ENCODE data around the gene PLBD2. TPM values are rescaled to one million over a fixed set of nuclear protein-coding genes. Genes with fewer than 3 reads are reported as not detected.

PLBD2 gene
- total and polyA plus RNA-seq, 8 donors = 2.7 to 32.4 (median 8.2) TPM

DNA sequence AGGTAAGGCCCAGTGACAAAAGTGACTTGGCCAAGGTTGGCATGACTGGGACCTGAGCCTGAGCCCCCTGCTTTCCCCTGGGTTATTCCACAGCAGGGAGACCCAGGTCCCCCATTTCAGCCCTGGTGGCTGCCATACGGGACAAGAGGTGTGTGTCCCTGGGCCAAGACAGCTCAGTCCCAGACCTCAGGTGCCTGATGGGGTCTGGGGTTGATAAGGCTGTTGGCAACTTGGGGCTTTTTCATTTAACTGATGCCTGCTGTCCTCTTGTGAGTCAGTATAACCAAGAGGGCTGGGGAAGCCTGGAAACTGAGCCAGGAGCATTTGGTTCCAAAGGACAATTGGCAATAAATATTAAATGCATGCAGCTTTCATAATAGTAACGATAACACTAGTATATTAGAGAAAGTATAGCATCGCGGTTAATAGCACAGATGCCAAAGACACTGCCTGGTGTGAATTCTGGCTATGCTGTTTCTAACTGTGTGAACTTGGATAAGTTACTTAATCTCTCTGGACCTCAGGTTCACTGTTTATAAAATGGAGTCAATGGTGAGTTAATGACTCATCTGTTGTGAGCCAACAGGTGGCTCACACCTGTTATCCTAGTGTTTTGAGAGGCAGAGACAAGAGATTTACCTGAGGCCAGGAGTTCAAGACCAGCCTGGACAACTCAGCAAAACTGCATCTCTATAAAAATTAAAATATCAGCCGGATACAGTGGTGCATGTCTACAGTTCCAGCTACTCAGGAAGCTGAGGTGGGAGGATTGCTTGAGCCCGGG, 64.7 kb downstream of the PLBD2 start:
- DNase-seq = no peak
- Histone ChIP-seq H3K36me3 (no peaks in the 10 kb centered on the region), H3K4me1 (peaks cover 0 to 21% (median 14%) of the 10 kb centered on the region in 4 donors), H3K9me3 (no peaks in the 10 kb centered on the region), H3K4me3 (peak overlapping the region; percentile 41 to 57 (median 56)), H3K27me3 (peaks cover 0 to 15% (median 0%) of the 10 kb centered on the region in 3 donors), H3K27ac (peak overlapping the region; percentile 65 to 80 (median 74))
- TF ChIP-seq POLR2A (IDR thresholded peaks at IDR 0.05) (no peak), EP300 (IDR thresholded peaks at IDR 0.05) (no peak), POLR2AphosphoS5 (IDR thresholded peaks at IDR 0.05) (no peak)
- TF ChIP-seq, protein P1, sequence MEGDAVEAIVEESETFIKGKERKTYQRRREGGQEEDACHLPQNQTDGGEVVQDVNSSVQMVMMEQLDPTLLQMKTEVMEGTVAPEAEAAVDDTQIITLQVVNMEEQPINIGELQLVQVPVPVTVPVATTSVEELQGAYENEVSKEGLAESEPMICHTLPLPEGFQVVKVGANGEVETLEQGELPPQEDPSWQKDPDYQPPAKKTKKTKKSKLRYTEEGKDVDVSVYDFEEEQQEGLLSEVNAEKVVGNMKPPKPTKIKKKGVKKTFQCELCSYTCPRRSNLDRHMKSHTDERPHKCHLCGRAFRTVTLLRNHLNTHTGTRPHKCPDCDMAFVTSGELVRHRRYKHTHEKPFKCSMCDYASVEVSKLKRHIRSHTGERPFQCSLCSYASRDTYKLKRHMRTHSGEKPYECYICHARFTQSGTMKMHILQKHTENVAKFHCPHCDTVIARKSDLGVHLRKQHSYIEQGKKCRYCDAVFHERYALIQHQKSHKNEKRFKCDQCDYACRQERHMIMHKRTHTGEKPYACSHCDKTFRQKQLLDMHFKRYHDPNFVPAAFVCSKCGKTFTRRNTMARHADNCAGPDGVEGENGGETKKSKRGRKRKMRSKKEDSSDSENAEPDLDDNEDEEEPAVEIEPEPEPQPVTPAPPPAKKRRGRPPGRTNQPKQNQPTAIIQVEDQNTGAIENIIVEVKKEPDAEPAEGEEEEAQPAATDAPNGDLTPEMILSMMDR (IDR thresholded peaks at IDR 0.05) = no peak
- 71 to 86% (median 84%) methylated on average over 6 of the region's 6 CpGs for WGBS, 5 donors
- intact Hi-C loops (cut with DNase I; ENCODE audit: low total_unique reads) = no loop called here

- Histone ChIP-seq H3K27ac (no peak overlapping the region), H3K27me3 (peaks cover 0 to 26% (median 0%) of the 10 kb centered on the region in 3 donors), H3K36me3 (no peaks in the 10 kb centered on the region), H3K9me3 (no peaks in the 10 kb centered on the region), H3K4me3 (no peak overlapping the region), H3K4me1 (peaks cover 0 to 21% (median 14%) of the 10 kb centered on the region in 4 donors)
- 72 to 93% (median 89%) methylated on average over 1 of the region's 1 CpG for WGBS, 5 donors
- TF ChIP-seq, protein P1 (IDR thresholded peaks at IDR 0.05) = no peak
- TF ChIP-seq EP300 (IDR thresholded peaks at IDR 0.05) (no peak), POLR2A (IDR thresholded peaks at IDR 0.05) (no peak), POLR2AphosphoS5 (IDR thresholded peaks at IDR 0.05) (no peak)
- intact Hi-C loops (cut with DNase I; ENCODE audit: low total_unique reads) = no loop called here
- DNase-seq = no peak
Measured at GRCh38 chr12:113424456-113424855, 66.1 kb downstream of the PLBD2 start.

- TF ChIP-seq, protein P1 (IDR thresholded peaks at IDR 0.05) = peak in 5 of 7 experiments; percentile 53 to 90 (median 73)
- TF ChIP-seq POLR2AphosphoS5 (IDR thresholded peaks at IDR 0.05) = no peak
- WGBS, 5 donors = 61 to 68% (median 63%) methylated on average over 20 of the region's 20 CpGs
- DNase-seq = peak; percentile 61 to 70
- H3K27me3 ChIP-seq = peaks cover 0 to 26% (median 0%) of the 10 kb centered on the region in 3 donors
- no peak overlapping the region for H3K27ac ChIP-seq
- peaks cover 0 to 21% (median 14%) of the 10 kb centered on the region in 4 donors for H3K4me1 ChIP-seq
- H3K36me3 ChIP-seq = no peaks in the 10 kb centered on the region
- no peak overlapping the region for H3K4me3 ChIP-seq
- intact Hi-C loops (cut with DNase I; ENCODE audit: low total_unique reads) = no loop called here
- H3K9me3 ChIP-seq = no peaks in the 10 kb centered on the region
Measured at GRCh38 chr12:113424915-113425823, 66.8 kb downstream of the PLBD2 start.

DNA sequence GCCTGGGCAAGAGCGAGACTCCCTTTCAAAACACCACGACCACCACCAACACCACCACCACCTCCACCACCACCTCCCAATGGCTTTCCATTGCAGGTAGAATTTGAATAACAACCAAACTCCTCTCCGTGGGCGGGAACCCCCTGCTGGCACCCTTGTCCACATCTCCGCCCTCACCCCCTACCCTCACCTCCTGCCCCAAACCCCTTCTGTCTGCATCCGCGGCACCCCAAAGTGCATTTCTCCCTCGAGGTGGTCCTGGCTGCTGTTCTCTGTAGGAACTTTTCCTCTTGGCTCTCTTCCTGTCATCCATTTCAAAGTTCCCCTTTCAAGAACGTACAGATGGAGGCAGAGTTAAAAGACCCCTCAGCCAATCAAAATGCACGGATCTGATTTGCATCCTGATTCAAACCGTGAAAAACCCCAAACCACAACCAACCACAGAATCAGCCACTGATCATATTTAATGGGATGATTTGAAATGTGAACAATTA, 67.6 kb downstream of the PLBD2 start:
- H3K9me3 ChIP-seq = no peaks in the 10 kb centered on the region
- H3K36me3 ChIP-seq = no peaks in the 10 kb centered on the region
- WGBS, 5 donors = 43 to 57% (median 51%) methylated on average over 11 of the region's 11 CpGs
- no peak overlapping the region for H3K27ac ChIP-seq
- no peak for DNase-seq
- no peak overlapping the region for H3K4me3 ChIP-seq
- H3K27me3 ChIP-seq = peaks cover 0 to 26% (median 0%) of the 10 kb centered on the region in 3 donors
- intact Hi-C loops (cut with DNase I; ENCODE audit: low total_unique reads) = no loop called here
- peaks cover 0 to 21% (median 14%) of the 10 kb centered on the region in 4 donors for H3K4me1 ChIP-seq
- no peak for TF ChIP-seq POLR2A (IDR thresholded peaks at IDR 0.05)
- TF ChIP-seq, protein P1 (IDR thresholded peaks at IDR 0.05) = no peak
- no peak for TF ChIP-seq POLR2AphosphoS5 (IDR thresholded peaks at IDR 0.05)
